Endodermal cell (in vitro differentiated cells): ENCODE results near the gene XCL2. TPM values are rescaled to one million over a fixed set of nuclear protein-coding genes. Genes with fewer than 3 reads are reported as not detected.

Source experiments
- DNase-seq: peaks from one replicate; pipeline ENCODE4 v3.0.0-alpha.2; 2017
- H3K27ac ChIP-seq: 2 replicates; pipeline ENCODE4 v1.5.1; 2013; ENCODE audit warnings: mild to moderate bottlenecking, low read depth, low read length, moderate library complexity
- H3K27me3 ChIP-seq: 2 replicates; pipeline ENCODE4 v1.6.1; 2013; ENCODE audit warnings: mild to moderate bottlenecking, low read length, moderate library complexity; ENCODE audit not compliant: insufficient read depth, control insufficient read depth, poor library complexity, severe bottlenecking
- H3K36me3 ChIP-seq: 2 replicates; pipeline ENCODE4 v1.7.0; 2013; ENCODE audit warnings: mild to moderate bottlenecking, low read length, moderate library complexity; ENCODE audit not compliant: control insufficient read depth, insufficient read depth
- H3K4me1 ChIP-seq: one replicate; pipeline ENCODE4 v1.7.0; 2013; ENCODE audit warnings: low read length; ENCODE audit not compliant: control insufficient read depth, insufficient read depth
- H3K4me3 ChIP-seq: 2 replicates; pipeline ENCODE4 v1.5.1; 2013; ENCODE audit warnings: mild to moderate bottlenecking, low read length, moderate library complexity
- H3K9ac ChIP-seq: 2 replicates; pipeline ENCODE4 v1.6.1; 2013; ENCODE audit warnings: mild to moderate bottlenecking, low read length, moderate library complexity; ENCODE audit not compliant: poor library complexity, severe bottlenecking; ENCODE audit errors: extremely low read depth
- H3K9me3 ChIP-seq: 2 replicates; pipeline ENCODE4 v1.6.1; 2013; ENCODE audit warnings: mild to moderate bottlenecking, low read length, moderate library complexity; ENCODE audit not compliant: control insufficient read depth
- H3K27ac Mint-ChIP-seq: 2 replicates; pipeline ENCODE4 v1.8.0; 2020; ENCODE audit warnings: mixed read lengths
- H3K27me3 Mint-ChIP-seq: 2 replicates; pipeline ENCODE4 v1.8.0; 2021; ENCODE audit warnings: mild to moderate bottlenecking, mixed read lengths; ENCODE audit not compliant: insufficient read depth
- H3K36me3 Mint-ChIP-seq: 2 replicates; pipeline ENCODE4 v1.8.0; 2020; ENCODE audit warnings: low read depth, mixed read lengths
- H3K4me1 Mint-ChIP-seq: 2 replicates; pipeline ENCODE4 v1.8.0; 2020; ENCODE audit warnings: mixed read lengths
- H3K4me3 Mint-ChIP-seq: 2 replicates; pipeline ENCODE4 v1.8.0; 2020; ENCODE audit warnings: mild to moderate bottlenecking, moderate library complexity, mixed read lengths
- H3K9me3 Mint-ChIP-seq: 2 replicates; pipeline ENCODE4 v1.8.0; 2020; ENCODE audit warnings: mild to moderate bottlenecking, mixed read lengths
- WGBS, 2 experiments: methylation state at CpG; one replicate each; pipeline versions ENCODE4 v1.1.5 to v1.1.7; 2013; ENCODE audit warnings: missing lambda C conversion rate in 2 of 2, mixed read lengths in 1 of 2; ENCODE audit not compliant: insufficient coverage in 1 of 2, insufficient read length in 1 of 2; 5-methylcytosine and 5-hydroxymethylcytosine counted together
- total RNA-seq, 2 donors: library from RNA; stranded (reverse); fragmentation: NEBNext Ultra II Directional in 1 of 2; extraction: Animal tissue kit (Norgen Biotek cat#: 25700) in 1 of 2; gene quantifications; 2 replicates in 1 of 2; 3 replicates in 1 of 2; pipeline ENCODE4 v1.2.1, GENCODE V29; 2021
- TF ChIP-seq, protein P1 (sequence below): fragments of 200-600 bp; sonication (generic); conservative IDR thresholded peaks from 2 replicates; pipeline ENCODE4 v1.5.0; 2021; ENCODE audit warnings: antibody characterized with exemption, mild to moderate bottlenecking

The XCL2 gene
- total RNA-seq, 2 donors from 2014 or later = not detected

DNA sequence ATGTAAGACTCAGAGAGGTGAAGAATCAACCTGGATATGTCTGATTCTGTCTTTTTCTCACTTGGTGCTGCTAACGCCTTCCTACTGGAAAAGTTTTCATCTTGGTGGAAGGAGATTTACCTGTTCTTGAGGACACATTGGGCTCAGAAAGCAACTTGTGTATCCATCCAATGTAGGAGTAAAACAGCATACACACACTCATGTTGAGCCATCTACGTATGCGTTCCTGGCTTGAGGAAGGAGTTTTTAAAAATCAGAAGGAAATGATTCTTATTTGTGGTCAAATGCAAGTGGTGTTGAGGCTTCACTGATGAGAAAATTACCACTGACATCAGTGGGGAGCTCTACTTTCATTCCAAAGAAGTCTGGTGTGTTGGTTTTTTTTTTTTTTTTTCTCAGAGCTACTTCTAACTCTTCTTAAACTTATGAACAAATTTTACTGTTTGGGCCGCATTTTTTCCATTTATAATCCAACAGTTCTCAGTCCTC, 25.6 kb downstream of the XCL2 start:
- peaks cover 26% of the 10 kb centered on the region for H3K4me1 Mint-ChIP-seq
- H3K4me3 Mint-ChIP-seq = no peak overlapping the region
- peaks cover 4% of the 10 kb centered on the region for H3K9me3 ChIP-seq
- no peak overlapping the region for H3K27ac Mint-ChIP-seq
- H3K36me3 ChIP-seq = no peaks in the 10 kb centered on the region
- TF ChIP-seq, protein P1, sequence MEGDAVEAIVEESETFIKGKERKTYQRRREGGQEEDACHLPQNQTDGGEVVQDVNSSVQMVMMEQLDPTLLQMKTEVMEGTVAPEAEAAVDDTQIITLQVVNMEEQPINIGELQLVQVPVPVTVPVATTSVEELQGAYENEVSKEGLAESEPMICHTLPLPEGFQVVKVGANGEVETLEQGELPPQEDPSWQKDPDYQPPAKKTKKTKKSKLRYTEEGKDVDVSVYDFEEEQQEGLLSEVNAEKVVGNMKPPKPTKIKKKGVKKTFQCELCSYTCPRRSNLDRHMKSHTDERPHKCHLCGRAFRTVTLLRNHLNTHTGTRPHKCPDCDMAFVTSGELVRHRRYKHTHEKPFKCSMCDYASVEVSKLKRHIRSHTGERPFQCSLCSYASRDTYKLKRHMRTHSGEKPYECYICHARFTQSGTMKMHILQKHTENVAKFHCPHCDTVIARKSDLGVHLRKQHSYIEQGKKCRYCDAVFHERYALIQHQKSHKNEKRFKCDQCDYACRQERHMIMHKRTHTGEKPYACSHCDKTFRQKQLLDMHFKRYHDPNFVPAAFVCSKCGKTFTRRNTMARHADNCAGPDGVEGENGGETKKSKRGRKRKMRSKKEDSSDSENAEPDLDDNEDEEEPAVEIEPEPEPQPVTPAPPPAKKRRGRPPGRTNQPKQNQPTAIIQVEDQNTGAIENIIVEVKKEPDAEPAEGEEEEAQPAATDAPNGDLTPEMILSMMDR = no peak
- H3K36me3 Mint-ChIP-seq = peaks cover 7% of the 10 kb centered on the region
- H3K4me3 ChIP-seq = no peak overlapping the region
- 80 to 94% methylated on average over 2 to 3 of the region's 4 CpGs for WGBS, 2 experiments
- no peaks in the 10 kb centered on the region for H3K4me1 ChIP-seq
- DNase-seq = no peak
- H3K27ac ChIP-seq = no peak overlapping the region
- no peak overlapping the region for H3K9ac ChIP-seq
- H3K27me3 Mint-ChIP-seq = no peaks in the 10 kb centered on the region
- peaks cover 4% of the 10 kb centered on the region for H3K9me3 Mint-ChIP-seq
- H3K27me3 ChIP-seq = no peaks in the 10 kb centered on the region

DNA sequence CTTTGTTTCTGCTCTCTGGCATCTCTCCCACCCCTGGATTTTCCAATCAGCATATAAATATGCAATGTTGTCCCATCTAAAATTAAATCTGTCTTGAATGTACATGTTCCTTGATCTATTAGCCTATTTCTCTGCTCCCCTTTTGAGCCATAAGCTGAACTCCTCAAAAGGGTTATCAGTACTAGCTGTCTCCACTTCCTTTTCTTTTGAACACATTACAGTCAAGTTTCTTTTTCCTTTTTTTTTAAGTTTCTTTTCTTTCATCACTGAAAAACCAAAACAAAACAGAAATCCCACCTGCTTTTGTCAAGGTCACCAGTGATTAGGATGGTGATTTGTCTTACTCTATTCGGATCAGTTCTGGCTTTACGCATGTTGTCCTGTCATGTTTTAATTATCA, 29.3 kb downstream of the XCL2 start:
- H3K4me1 Mint-ChIP-seq = peaks cover 2% of the 10 kb centered on the region
- Histone ChIP-seq H3K27ac (no peak overlapping the region), H3K4me3 (no peak overlapping the region), H3K9me3 (no peaks in the 10 kb centered on the region), H3K36me3 (no peaks in the 10 kb centered on the region), H3K4me1 (no peaks in the 10 kb centered on the region), H3K9ac (no peak overlapping the region), H3K27me3 (no peaks in the 10 kb centered on the region)
- H3K36me3 Mint-ChIP-seq = no peaks in the 10 kb centered on the region
- DNase-seq = no peak
- H3K9me3 Mint-ChIP-seq = no peaks in the 10 kb centered on the region
- H3K27me3 Mint-ChIP-seq = no peaks in the 10 kb centered on the region
- TF ChIP-seq, protein P1 = no peak
- H3K27ac Mint-ChIP-seq = no peak overlapping the region
- WGBS, 2 experiments = 92 to 94% methylated on average over 2 of the region's 2 CpGs
- H3K4me3 Mint-ChIP-seq = no peak overlapping the region

DNA sequence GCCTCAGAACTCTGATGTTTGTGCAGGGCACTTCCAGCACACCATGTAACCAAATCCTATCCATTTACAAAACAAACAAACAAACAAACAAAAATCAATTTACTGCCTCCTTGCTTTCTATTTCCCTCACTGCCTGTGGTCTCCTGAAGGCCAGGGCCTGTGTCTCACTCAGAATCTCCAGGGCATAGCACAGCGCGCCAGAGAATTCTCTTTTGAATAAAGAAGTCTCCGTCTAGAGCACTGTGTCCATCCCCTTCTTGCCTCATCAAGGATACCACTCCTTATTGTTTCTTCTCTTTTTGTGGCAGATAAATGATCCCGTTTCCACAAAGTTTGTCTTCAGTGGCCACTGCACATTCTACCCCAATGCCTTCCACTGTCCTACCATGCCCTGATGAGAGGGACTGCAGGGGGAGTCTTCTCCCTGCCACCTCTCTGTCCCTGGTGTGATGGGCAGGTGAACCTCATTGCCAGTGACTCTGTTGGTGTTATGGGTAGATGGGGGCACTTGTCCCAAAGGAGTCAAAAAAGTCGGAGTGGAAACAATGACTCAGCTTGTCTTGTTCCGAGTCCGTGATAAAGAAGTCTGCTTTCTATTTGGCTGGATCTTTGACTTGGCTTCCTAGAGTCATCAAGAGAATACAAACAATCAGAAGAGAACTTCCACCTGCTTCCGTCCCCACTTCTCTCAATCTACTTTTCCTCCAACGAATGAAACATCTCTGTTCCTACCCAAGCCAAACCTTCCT, 30.0 kb downstream of the XCL2 start:
- H3K36me3 Mint-ChIP-seq = no peaks in the 10 kb centered on the region
- H3K27ac ChIP-seq = no peak overlapping the region

More for the DNA sequence above, 30.0 kb downstream of the XCL2 start:
- Mint-ChIP-seq H3K4me1 (no peaks in the 10 kb centered on the region), H3K9me3 (no peaks in the 10 kb centered on the region), H3K27me3 (no peaks in the 10 kb centered on the region), H3K27ac (no peak overlapping the region), H3K4me3 (no peak overlapping the region)
- no peak overlapping the region for H3K4me3 ChIP-seq
- TF ChIP-seq, protein P1 = no peak
- H3K4me1 ChIP-seq = no peaks in the 10 kb centered on the region
- DNase-seq = no peak
- H3K9ac ChIP-seq = no peak overlapping the region
- 92 to 95% methylated on average over 8 to 9 of the region's 9 CpGs for WGBS, 2 experiments
- no peaks in the 10 kb centered on the region for H3K36me3 ChIP-seq
- H3K9me3 ChIP-seq = no peaks in the 10 kb centered on the region
- H3K27me3 ChIP-seq = no peaks in the 10 kb centered on the region
